Adrenal gland (tissue), 5 donors: ENCODE measurements around the gene KLF15.

Source experiments
- CTCF ChIP-seq, 6 experiments: fragments of 450-650 bp in 4 of 6; fragments of 200-600 bp in 2 of 6; sonication (generic) in 1 of 6; IDR thresholded peaks; 1 replicate in 5 of 6; 2 replicates in 1 of 6; pipeline versions ENCODE4 v1.5.1 to v1.8.0; 2016 to 2021; ENCODE audit warnings: antibody characterized with exemption in 6 of 6, mild to moderate bottlenecking in 2 of 6, moderate library complexity in 1 of 6
- POLR2A ChIP-seq, 2 donors: fragments of 450-650 bp; IDR thresholded peaks; one replicate each; pipeline ENCODE4 v1.6.1; 2017; ENCODE audit warnings: antibody characterized with exemption in 2 of 2, mild to moderate bottlenecking in 2 of 2, moderate library complexity in 1 of 2
- donor health status: DM: no; HTN: no; CAD: no.

- TF ChIP-seq CTCF (IDR thresholded peaks at IDR 0.05) (no peak), POLR2A (IDR thresholded peaks at IDR 0.05) (no peak)
These were observed 41.5 kb upstream of the KLF15 start for GRCh38 chr3:126398423-126399350.
